ENCODE results near the gene KCNQ2. TPM values are rescaled to one million over a fixed set of nuclear protein-coding genes. Genes with fewer than 3 reads are reported as not detected.

KCNQ2 gene
- total RNA-seq, 2 donors from 2014 or later = 0.46 to 35.6 TPM

DNA sequence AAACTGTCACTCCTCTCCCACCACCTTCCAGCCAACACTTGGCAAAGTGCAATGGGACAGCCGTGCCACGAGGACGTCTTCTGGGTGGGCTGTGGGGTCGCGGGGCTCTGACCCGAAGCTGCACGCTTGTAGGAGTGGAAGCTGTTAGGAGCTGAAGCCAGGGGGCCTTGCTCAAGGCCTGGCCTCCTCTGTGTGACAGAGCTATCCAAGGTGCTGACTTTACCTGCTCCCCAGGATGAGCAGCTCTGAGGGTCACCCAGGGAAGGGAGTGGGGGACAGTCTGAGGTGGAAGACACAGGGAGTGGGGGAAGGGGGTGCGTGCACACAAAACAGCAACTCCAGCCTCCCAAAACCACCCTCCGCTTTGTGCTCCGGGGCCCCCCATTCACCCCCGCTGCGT, 93.8 kb downstream of the KCNQ2 start:
- intact Hi-C loops (cut with DNase I) = no loop called here
- DNase-seq (ENCODE audit: low spot score) = no peak
- no peak overlapping the region for H3K4me3 ChIP-seq
- 60% methylated on average over 12 of the region's 12 CpGs for WGBS
- no peaks in the 10 kb centered on the region for H3K36me3 ChIP-seq
- peaks cover 29% of the 10 kb centered on the region for H3K27me3 ChIP-seq (replicated peaks; ENCODE audit: insufficient read depth)
- no peak overlapping the region for H3K27ac ChIP-seq
- TF ChIP-seq, protein P1, sequence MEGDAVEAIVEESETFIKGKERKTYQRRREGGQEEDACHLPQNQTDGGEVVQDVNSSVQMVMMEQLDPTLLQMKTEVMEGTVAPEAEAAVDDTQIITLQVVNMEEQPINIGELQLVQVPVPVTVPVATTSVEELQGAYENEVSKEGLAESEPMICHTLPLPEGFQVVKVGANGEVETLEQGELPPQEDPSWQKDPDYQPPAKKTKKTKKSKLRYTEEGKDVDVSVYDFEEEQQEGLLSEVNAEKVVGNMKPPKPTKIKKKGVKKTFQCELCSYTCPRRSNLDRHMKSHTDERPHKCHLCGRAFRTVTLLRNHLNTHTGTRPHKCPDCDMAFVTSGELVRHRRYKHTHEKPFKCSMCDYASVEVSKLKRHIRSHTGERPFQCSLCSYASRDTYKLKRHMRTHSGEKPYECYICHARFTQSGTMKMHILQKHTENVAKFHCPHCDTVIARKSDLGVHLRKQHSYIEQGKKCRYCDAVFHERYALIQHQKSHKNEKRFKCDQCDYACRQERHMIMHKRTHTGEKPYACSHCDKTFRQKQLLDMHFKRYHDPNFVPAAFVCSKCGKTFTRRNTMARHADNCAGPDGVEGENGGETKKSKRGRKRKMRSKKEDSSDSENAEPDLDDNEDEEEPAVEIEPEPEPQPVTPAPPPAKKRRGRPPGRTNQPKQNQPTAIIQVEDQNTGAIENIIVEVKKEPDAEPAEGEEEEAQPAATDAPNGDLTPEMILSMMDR (IDR thresholded peaks at IDR 0.05) = no peak
- TF ChIP-seq POLR2AphosphoS5 (IDR thresholded peaks at IDR 0.05) = no peak
- TF ChIP-seq POLR2A (IDR thresholded peaks at IDR 0.05) = no peak
- H3K4me1 ChIP-seq (replicated peaks) = no peaks in the 10 kb centered on the region
- H3K9me3 ChIP-seq = no peaks in the 10 kb centered on the region

DNA sequence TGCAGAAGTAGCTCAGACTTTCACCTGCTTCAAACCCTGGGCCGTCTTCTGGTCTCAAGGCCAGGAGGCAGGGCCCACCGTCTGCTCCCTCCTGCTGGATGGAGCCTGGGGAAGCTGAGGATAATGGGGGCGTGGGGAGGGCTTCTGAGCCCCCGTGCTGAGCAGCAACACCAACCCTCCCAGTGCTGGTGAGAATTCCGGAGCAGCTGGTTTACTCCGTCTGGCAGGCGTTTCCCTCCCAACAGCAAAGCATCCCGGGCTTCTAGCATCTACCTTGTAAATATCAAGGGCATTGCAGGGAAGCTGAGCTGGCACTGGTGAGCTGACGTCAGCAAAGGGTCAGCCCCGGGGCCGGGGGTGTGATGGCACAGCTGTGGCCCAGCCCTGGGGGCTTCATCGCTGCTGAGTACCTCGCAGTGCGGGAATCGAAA, 94.5 kb downstream of the KCNQ2 start:
- no peak for DNase-seq (ENCODE audit: low spot score)
- Histone ChIP-seq H3K9me3 (no peaks in the 10 kb centered on the region), H3K4me1 (replicated peaks) (no peaks in the 10 kb centered on the region), H3K27ac (no peak overlapping the region), H3K4me3 (no peak overlapping the region), H3K27me3 (replicated peaks; ENCODE audit: insufficient read depth) (peaks cover 29% of the 10 kb centered on the region), H3K36me3 (no peaks in the 10 kb centered on the region)
- no peak for TF ChIP-seq POLR2AphosphoS5 (IDR thresholded peaks at IDR 0.05)
- TF ChIP-seq, protein P1 (IDR thresholded peaks at IDR 0.05) = no peak
- no peak for TF ChIP-seq POLR2A (IDR thresholded peaks at IDR 0.05)
- intact Hi-C loops (cut with DNase I) = no loop called here
- WGBS = 44% methylated on average over 14 of the region's 15 CpGs

DNA sequence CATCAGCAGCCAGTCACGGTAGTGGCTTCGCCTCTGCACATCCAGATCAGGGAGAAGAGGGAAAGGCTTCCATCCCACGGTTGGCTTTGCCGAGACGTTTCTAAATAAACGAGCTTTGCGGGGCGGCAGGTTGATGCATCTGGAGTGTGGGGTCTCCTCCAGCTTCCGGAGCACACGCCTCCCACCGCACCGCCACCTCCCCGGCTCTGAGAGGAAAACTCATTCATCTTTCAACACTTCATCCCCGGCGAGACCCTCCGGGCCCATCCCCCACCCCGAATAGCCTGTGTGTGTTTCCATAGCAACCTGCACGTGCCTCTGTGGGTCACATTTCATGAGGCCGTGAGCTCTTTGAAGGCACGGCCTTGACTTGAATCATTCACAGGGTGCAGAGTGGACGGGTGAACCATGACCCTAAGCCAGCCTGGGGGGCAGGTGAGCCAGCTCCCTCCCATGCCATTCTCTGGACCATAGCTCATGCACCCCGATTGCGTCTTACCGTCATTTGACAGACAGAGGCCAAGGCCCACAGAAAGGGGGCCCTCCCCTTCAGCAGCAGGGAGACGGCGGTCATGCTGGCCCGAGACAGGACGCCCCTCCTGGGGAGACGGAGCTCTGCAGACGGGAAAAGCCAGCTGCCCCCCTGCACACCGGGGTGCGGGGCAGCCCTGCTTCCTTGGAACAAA, 95.1 kb downstream of the KCNQ2 start:
- Histone ChIP-seq H3K4me3 (no peak overlapping the region), H3K36me3 (no peaks in the 10 kb centered on the region), H3K27ac (no peak overlapping the region), H3K9me3 (no peaks in the 10 kb centered on the region), H3K4me1 (replicated peaks) (no peaks in the 10 kb centered on the region), H3K27me3 (replicated peaks; ENCODE audit: insufficient read depth) (peaks cover 26% of the 10 kb centered on the region)
- intact Hi-C loops (cut with DNase I) = no loop called here
- 16% methylated on average over 32 of the region's 32 CpGs for WGBS
- no peak for DNase-seq (ENCODE audit: low spot score)
- TF ChIP-seq, protein P1 (IDR thresholded peaks at IDR 0.05) = no peak
- TF ChIP-seq POLR2A (IDR thresholded peaks at IDR 0.05) (no peak), POLR2AphosphoS5 (IDR thresholded peaks at IDR 0.05) (no peak)

DNA sequence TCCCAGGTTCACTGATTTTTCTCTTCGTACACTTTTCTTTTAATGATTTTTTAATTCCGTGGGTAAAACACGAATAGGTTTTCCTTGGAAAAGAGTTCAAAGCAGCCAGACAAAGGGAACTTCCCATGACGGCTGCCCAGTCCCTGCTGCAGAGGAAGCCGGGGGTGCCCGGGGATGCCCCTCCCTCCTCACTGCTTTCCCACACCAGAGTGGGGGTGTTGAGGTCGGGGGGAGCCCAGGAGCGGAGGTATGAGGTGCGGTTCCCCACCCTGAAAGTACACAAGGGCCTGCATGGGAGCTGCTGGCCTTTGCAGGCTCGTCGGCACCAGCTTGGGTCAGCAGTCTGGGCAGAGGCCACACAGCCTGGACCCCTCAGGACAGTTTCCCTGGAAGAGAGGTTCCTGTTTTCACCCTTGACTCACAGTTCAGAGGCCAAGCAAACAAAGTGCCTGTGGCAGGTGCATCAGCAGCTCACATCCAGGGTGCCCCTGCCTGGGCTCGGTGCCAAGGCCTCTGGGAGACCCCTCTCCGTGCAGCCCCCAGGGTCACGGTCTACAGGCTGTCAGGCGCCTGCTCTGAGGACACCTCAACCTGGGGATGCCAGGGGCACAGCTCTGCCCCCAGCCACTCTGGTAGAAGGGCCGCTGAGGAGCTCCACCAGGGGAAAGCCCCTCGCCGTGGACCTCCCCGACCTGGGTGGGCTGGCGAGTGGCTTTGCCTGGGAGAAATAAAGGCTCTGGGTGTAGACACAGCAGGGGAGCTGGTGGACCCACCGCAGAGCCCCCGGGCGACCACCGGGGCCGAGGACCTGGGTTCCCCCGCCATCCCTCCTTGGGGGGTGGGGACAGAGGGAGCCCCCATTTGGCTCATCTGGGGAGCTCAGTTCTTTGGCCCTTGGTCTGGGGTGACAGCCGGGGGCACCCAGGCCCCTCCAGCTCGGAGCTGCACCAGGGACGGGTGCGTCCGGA, 95.9 kb downstream of the KCNQ2 start:
- Histone ChIP-seq H3K9me3 (no peaks in the 10 kb centered on the region), H3K36me3 (no peaks in the 10 kb centered on the region), H3K27me3 (replicated peaks; ENCODE audit: insufficient read depth) (peaks cover 26% of the 10 kb centered on the region), H3K4me1 (replicated peaks) (no peaks in the 10 kb centered on the region), H3K4me3 (no peak overlapping the region), H3K27ac (no peak overlapping the region)
- intact Hi-C loops (cut with DNase I) = no loop called here
- no peak for DNase-seq (ENCODE audit: low spot score)
- TF ChIP-seq POLR2AphosphoS5 (IDR thresholded peaks at IDR 0.05) (no peak), POLR2A (IDR thresholded peaks at IDR 0.05) (no peak)
- TF ChIP-seq, protein P1 (IDR thresholded peaks at IDR 0.05) = no peak
- 39% methylated on average over 26 of the region's 31 CpGs for WGBS

Measured in prostate gland (tissue), 2 donors.